T-helper 1 cell treated with Interleukin-12 subunit alpha and Interleukin-12 subunit beta and Interleukin-4 antibody, amounts not matched to agents 30 ng/mL and 1 ng/mL, for 36 hours (primary cell): Measurements from ENCODE around the gene IRAK1BP1. TPM values are rescaled to one million over a fixed set of nuclear protein-coding genes. Genes with fewer than 3 reads are reported as not detected.

Experiments used
- total RNA-seq: library from RNA; stranded (reverse); gene quantifications from 2 replicates; pipeline ENCODE4 v1.2.3, GENCODE V29; 2022

Gene IRAK1BP1
- total RNA-seq, 1 donor from 2014 or later, result 2.7 TPM

Other genes with a start within 250 kb of the IRAK1BP1 start
- gene PHIP, start 210.7 kb downstream of the IRAK1BP1 start, total RNA-seq, result 35.3 TPM in 2 replicates